Measurements from ENCODE around the gene UHMK1. TPM values are rescaled to one million over a fixed set of nuclear protein-coding genes. Genes with fewer than 3 reads are reported as not detected.
"Not testable (repeated sequence)": the region's sequence is repeated elsewhere in the genome, so short reads cannot be mapped to it uniquely, and the experiment has no call there.

Gene UHMK1
- total RNA-seq, 4 donors from 2014 or later = 36.1 to 56.9 (median 49.2) TPM

DNA sequence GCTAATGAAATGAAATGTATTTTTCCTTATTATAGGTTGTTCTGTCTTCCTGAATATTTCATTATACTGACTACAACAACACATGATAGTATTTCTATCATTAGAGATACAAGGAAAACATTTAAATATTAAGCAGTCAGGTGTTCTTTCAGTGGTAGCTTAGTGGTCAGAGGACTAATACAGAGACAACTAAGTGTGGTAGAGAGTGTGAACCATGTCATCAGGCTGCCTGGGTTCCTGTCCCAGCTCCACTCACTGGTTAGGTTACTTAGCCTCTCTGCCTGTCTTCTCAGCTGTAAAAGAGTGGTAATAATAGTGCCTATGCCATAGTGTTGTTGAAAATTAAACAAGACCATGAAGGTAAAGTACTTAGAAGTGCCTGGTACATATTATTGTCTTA, 67.8 kb downstream of the UHMK1 start:
- H3K27me3 ChIP-seq = no peaks in the 10 kb centered on the region
- peaks cover 0 to 31% (median 0%) of the 10 kb centered on the region in 3 donors for H3K36me3 ChIP-seq
- H3K27ac ChIP-seq = no peak overlapping the region
- no peaks in the 10 kb centered on the region for H3K9me3 ChIP-seq
- no peak for TF ChIP-seq EP300 (IDR thresholded peaks at IDR 0.05)
- TF ChIP-seq POLR2A (IDR thresholded peaks at IDR 0.05) = no peak
- TF ChIP-seq, protein P1, sequence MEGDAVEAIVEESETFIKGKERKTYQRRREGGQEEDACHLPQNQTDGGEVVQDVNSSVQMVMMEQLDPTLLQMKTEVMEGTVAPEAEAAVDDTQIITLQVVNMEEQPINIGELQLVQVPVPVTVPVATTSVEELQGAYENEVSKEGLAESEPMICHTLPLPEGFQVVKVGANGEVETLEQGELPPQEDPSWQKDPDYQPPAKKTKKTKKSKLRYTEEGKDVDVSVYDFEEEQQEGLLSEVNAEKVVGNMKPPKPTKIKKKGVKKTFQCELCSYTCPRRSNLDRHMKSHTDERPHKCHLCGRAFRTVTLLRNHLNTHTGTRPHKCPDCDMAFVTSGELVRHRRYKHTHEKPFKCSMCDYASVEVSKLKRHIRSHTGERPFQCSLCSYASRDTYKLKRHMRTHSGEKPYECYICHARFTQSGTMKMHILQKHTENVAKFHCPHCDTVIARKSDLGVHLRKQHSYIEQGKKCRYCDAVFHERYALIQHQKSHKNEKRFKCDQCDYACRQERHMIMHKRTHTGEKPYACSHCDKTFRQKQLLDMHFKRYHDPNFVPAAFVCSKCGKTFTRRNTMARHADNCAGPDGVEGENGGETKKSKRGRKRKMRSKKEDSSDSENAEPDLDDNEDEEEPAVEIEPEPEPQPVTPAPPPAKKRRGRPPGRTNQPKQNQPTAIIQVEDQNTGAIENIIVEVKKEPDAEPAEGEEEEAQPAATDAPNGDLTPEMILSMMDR (IDR thresholded peaks at IDR 0.05) = no peak
- no peak for DNase-seq (ENCODE audit: low spot score in 2 of 2)
- peaks cover 0 to 25% (median 2%) of the 10 kb centered on the region in 4 donors for H3K4me1 ChIP-seq
- H3K4me3 ChIP-seq = no peak overlapping the region

DNA sequence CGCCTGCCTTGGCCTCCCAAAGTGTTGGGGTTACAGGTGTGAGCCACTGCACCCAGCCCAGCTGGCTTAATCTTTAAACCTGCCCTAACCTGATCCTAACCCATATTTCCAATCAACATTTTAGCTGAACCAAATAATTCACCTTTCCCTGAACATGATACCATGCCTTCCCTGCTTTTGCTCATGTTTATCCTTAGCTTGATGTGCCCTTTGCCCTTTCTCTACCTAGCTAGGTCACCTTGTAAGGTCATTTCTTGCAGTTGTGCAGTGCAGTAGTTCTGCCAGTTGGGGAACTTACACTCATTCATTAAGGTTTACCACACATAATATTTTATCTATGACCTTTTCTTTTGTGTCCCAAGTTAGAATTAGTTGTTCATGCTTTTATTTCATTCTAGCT, 69.3 kb downstream of the UHMK1 start:
- Histone ChIP-seq H3K9me3 (no peaks in the 10 kb centered on the region), H3K27ac (no peak overlapping the region), H3K36me3 (peaks cover 0 to 31% (median 0%) of the 10 kb centered on the region in 3 donors), H3K4me3 (no peak overlapping the region), H3K4me1 (peaks cover 0 to 31% (median 0%) of the 10 kb centered on the region in 4 donors), H3K27me3 (no peaks in the 10 kb centered on the region)
- TF ChIP-seq POLR2A (IDR thresholded peaks at IDR 0.05) = no peak
- TF ChIP-seq EP300 (IDR thresholded peaks at IDR 0.05) = no peak
- TF ChIP-seq, protein P1 (IDR thresholded peaks at IDR 0.05) = no peak
- no peak for DNase-seq (ENCODE audit: low spot score in 2 of 2)
- 88 to 100% methylated on average over 1 of the region's 1 CpG for WGBS, 2 donors

DNA sequence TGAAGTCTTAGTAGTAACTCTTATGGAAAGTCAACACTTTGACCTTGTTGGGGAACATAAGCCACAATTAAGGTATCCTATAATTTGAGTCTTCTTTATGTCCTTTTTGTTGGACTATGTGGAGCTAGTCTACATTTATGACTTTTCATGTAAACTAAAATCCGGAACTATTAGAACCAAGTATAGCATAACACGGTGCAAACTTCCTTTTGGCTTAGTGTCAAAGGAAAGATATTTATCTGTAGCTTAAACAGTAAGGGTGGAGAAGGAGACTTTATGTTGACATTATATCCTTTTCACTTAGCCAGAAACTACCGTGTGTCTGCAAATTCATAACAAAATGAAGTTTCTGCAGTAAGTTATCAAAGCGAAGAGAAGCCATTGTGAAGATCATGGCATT, 71.2 kb downstream of the UHMK1 start:
- Histone ChIP-seq H3K9me3 (no peaks in the 10 kb centered on the region), H3K27me3 (no peaks in the 10 kb centered on the region), H3K4me3 (no peak overlapping the region), H3K4me1 (peaks cover 0 to 37% (median 3%) of the 10 kb centered on the region in 4 donors), H3K36me3 (peaks cover 0 to 31% (median 0%) of the 10 kb centered on the region in 3 donors), H3K27ac (no peak overlapping the region)
- WGBS, 2 donors = 65 to 66% methylated on average over 4 of the region's 4 CpGs
- TF ChIP-seq EP300 (IDR thresholded peaks at IDR 0.05) (no peak), POLR2A (IDR thresholded peaks at IDR 0.05) (no peak)
- no peak for DNase-seq (ENCODE audit: low spot score in 2 of 2)

DNA sequence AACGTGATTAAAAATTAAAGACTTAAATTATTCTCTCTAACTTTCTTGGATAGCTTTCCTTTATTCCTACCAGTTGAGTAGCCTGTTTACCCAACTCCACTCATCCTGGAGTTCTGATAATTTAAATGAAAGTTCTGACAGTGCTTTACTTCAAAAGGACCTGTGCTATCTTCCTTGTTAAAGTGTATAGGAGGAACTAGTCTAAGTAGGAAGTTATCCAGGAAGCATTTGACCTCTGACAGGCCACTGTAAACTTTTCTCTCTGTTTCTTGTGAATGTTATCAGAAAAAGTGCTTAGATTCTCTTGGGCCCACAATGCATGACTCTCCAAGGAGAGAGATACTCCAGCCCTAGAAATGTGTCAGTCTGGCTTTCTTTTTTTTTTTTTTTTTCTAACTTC, 73.1 kb downstream of the UHMK1 start:
- no peak overlapping the region for H3K27ac ChIP-seq
- peaks cover 0 to 44% (median 3%) of the 10 kb centered on the region in 4 donors for H3K4me1 ChIP-seq
- WGBS, 2 donors = 70 to 78% methylated on average over 1 of the region's 1 CpG
- H3K9me3 ChIP-seq = no peaks in the 10 kb centered on the region
- no peaks in the 10 kb centered on the region for H3K27me3 ChIP-seq
- H3K4me3 ChIP-seq = no peak overlapping the region
- no peak for DNase-seq (ENCODE audit: low spot score in 2 of 2)
- TF ChIP-seq EP300 (IDR thresholded peaks at IDR 0.05) (no peak), POLR2A (IDR thresholded peaks at IDR 0.05) (no peak)
- TF ChIP-seq, protein P1 (IDR thresholded peaks at IDR 0.05) = no peak
- H3K36me3 ChIP-seq = peaks cover 0 to 31% (median 0%) of the 10 kb centered on the region in 3 donors

DNA sequence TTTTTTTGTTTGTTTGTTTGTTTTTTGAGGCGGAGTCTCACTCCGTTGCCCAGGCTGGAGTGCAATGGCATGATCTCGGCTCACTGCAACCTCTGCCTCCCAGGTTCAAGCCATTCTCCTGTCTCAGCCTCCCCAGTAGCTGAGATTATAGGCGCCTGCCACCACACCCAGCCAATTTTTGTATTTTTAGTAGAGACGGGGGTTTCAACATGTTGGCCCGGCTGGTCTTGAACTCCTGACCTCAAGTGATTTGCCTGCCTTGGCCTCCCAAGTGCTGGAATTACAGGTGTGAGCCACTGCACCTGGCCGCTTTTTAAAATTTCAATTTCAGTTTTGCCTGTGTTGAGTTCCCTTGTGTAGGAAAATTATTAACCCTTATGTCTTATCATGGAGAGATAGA, 73.5 kb downstream of the UHMK1 start:
- WGBS, 2 donors = 91 to 94% methylated on average over 7 of the region's 7 CpGs
- not testable (repeated sequence) for H3K27me3 ChIP-seq; H3K4me3 ChIP-seq; H3K9me3 ChIP-seq; H3K27ac ChIP-seq; DNase-seq (ENCODE audit: low spot score in 2 of 2)
- Histone ChIP-seq H3K36me3 (peaks cover 0 to 27% (median 0%) of the 10 kb centered on the region in 3 donors), H3K4me1 (peaks cover 0 to 44% (median 3%) of the 10 kb centered on the region in 4 donors)

DNA sequence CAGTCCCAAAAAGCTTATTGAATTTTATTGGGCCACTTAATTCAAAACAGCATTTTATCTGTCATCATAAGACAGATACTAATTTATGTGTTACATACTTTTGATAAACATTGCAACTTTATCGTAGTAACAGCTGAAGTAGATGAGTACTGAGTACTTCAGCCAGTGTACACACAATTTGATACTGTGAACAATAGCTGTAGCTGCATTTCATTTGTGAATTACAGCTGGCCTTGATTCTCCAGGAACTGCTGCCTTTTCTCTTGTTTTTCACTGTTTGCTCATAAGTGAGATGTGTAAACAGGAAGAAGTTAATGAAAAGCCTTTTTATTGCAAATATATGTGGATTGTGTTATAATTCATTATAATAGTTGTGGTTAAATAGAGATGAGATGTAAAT, 74.1 kb downstream of the UHMK1 start:
- Histone ChIP-seq H3K36me3 (peaks cover 0 to 23% (median 0%) of the 10 kb centered on the region in 3 donors), H3K27me3 (no peaks in the 10 kb centered on the region), H3K27ac (no peak overlapping the region), H3K9me3 (no peaks in the 10 kb centered on the region), H3K4me1 (peaks cover 0 to 44% (median 3%) of the 10 kb centered on the region in 4 donors), H3K4me3 (no peak overlapping the region)
- TF ChIP-seq EP300 (IDR thresholded peaks at IDR 0.05) = no peak
- TF ChIP-seq POLR2A (IDR thresholded peaks at IDR 0.05) = no peak
- TF ChIP-seq, protein P1 (IDR thresholded peaks at IDR 0.05) = no peak
- 42 to 51% methylated on average over 1 of the region's 1 CpG for WGBS, 2 donors
- DNase-seq (ENCODE audit: low spot score in 2 of 2) = no peak
